ENCODE measurements around the gene VCP. TPM values are rescaled to one million over a fixed set of nuclear protein-coding genes. Genes with fewer than 3 reads are reported as not detected.

The VCP gene
- total RNA-seq, result 237 and 359 TPM in 2 replicates

DNA sequence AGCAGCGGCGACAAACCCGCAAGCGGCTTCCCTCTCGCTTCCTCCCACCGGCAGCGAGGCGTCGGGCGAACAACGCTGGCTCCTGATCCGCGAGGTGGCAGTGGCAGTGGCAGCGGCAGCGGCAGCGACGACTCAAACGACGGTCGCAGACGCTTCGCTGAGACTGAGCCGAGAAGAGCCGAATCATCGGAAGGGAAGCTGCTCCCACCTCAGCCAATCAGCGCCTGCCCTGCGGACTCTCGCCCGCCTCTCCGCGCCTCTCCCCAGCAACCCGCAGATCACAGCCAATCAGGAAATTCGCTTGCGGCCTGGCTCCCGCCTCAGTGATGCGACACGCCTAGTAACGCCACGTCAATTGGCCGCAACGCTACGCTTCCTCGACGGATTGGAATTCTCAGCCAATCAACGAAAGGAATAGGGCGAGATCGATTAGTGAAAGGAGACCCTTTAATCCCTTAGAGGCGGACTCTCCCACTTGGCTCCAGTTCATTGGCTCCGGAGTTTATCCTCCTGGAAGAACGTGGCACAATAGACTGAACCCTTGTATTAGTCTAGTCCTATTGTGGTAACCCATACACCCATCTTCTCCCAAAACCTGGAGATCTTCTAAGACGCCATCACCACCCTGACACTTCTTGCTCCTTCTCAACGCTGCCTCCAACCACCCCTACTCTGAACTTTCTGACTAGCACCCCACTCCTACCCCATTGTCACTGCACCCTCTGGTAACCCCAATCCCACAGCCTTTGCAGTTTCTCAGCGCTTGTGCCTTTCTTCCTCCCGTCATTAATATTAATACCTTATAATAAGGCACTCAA lies at the start of gene VCP:
VCP (minus strand) TSS at position 165 of the 818 bp plus-strand sequence. CDS start 272 bp downstream, outside the sequence.

GRCh38 chr9:35115680-35116538 lies 43.5 kb upstream of the VCP start, which contains the start of gene ATOSB:
ATOSB (minus strand) TSS chr9:35115862; CDS start chr9:35108274, 7,588 bp downstream.

DNA sequence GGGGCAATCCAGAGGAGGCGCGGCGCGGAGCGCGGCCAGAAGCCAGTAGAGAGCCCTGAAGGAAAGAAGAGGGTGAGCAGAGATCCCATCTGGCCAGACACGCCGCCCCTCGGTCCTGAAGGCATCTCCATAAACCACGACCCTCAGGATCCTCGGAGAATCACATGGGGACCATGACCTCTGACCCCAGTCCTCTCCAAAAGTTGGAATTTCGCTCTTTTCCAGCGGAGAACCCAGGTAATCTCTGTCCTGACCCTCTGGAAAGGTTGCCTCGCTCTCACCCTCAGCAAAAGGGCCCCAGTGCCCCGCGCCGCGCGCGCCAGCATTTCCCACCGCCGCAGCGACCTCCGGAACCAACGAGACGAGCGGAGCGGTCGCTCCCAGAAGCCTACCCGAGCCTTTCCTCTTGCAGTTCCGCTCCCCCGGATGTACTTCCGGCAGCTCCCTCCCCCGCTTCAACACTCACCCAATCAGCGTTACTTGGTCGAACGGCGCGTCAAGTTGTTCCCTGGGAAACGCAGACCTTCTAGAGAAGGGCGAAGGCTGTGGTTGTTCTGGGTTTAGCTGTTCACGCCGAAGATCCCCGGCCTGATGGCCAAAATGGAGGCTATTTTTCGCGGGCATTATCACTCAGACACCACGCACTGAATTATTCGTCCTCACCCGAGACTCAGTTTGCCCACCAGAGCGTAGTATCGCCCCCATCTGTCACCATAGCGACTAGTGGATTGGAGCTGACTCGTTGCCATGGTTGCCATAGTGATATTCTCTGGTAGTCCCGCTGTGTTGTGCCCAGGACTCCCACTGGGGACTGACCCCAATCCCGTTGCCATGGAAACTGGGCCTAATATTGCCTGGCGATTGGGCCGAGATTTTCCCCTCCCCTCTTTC lies 30.6 kb upstream of the VCP start, which contains the start of gene STOML2:
STOML2 (minus strand) TSS at position 363 of the 891 bp plus-strand sequence; CDS start at position 326, 37 bp downstream.

DNA sequence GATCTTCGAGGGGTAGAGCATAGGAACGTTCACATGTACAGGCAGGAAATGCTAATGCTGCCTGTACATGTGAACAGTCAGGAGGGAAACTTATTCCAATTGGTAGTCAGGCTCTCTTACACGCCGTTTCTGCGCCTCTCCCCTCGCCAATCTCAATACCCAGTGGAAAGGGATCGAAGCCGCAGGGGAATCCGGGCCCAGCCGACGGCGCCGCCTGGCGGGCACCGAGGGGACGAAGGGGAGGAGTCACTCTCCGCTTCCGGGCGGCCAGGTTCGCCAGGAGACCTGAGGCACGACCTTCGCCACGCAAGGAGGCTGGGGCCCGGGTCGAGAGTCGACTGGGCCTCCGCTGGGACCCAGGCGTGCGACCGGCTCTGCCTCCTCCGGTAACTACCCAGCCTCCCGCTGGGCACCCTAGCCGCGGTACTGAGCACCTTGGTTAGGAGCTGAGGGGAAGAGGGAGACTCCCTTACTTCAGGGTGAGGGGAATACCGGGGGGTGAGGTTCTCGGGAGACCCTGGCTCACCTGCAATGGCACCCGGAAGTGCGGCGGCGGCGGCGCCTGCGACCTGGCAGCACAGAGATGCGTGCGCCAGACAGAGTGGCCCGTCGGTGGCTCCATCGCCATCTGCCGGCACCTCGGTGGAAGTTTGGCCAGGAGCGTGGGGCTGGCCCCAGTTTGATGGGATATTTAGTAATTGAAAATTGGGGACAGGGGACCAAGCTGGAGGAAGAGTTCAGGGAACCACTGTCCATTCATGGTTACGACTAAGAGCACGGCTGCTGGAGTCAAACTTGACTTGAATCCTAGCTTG lies 23.8 kb upstream of the VCP start, which contains the start of gene PIGO:
PIGO (minus strand) TSS at position 557 of the 815 bp plus-strand sequence. CDS start 1,026 bp downstream, outside the sequence.

GRCh38 chr9:35079426-35080341 lies 7.3 kb upstream of the VCP start, which contains the start of gene FANCG:
FANCG (minus strand) TSS chr9:35079942; CDS start chr9:35079524, 418 bp downstream.

Other genes starting within 250 kb of the VCP start
- gene PHF24, start 114.3 kb downstream of the VCP start, total RNA-seq, result under 0.01 and 0.48 TPM in 2 replicates
- 2.8 and 20.2 TPM in 2 replicates for gene DNAJB5, start 82.9 kb downstream of the VCP start, total RNA-seq
- 6.2 and 7.2 TPM in 2 replicates for gene FANCG, start 7.3 kb upstream of the VCP start, total RNA-seq
- 17.8 and 22.4 TPM in 2 replicates for gene PIGO, start 24.0 kb upstream of the VCP start, total RNA-seq
- gene STOML2, start 30.5 kb upstream of the VCP start, total RNA-seq, result 270 and 319 TPM in 2 replicates
- 7.9 and 24.3 TPM in 2 replicates for gene ATOSB, start 43.2 kb upstream of the VCP start, total RNA-seq
- gene UNC13B, start 89.4 kb upstream of the VCP start, total RNA-seq, result 18.8 and 21.7 TPM in 2 replicates

Measured in tracheal epithelial cell (primary cell).